ENCODE measurements around the gene NDST4. TPM values are rescaled to one million over a fixed set of nuclear protein-coding genes. Genes with fewer than 3 reads are reported as not detected.

The NDST4 gene
- polyA plus RNA-seq, 12 donors: 0.62 to 1.6 (median 1.1) TPM; not detected in 2

GRCh38 chr4:114791976-114792375, 321.4 kb downstream of the NDST4 start:
- no peak for DNase-seq

- no peak for DNase-seq
Observed at GRCh38 chr4:114785570-114785969, 327.9 kb downstream of the NDST4 start.

GRCh38 chr4:114783215-114783595, 330.2 kb downstream of the NDST4 start:
- no peak for DNase-seq

GRCh38 chr4:114782415-114783214, 330.8 kb downstream of the NDST4 start:
- DNase-seq: no peak

GRCh38 chr4:114780205-114780604, 333.2 kb downstream of the NDST4 start:
- DNase-seq: peak; percentile 26

All from muscle of arm (tissue), 12 donors.